ENCODE data around the gene OR2AJ1.
A peak's percentile ranks its signal among the peaks of the same experiment; 100 is the strongest.

The OR2AJ1 gene, protein sequence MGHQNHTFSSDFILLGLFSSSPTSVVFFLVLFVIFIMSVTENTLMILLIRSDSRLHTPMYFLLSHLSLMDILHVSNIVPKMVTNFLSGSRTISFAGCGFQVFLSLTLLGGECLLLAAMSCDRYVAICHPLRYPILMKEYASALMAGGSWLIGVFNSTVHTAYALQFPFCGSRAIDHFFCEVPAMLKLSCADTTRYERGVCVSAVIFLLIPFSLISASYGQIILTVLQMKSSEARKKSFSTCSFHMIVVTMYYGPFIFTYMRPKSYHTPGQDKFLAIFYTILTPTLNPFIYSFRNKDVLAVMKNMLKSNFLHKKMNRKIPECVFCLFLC
- total RNA-seq: 0 reads per million in 4 donors

GRCh38 chr1:247924868-247925267 lies at the start of gene OR2AJ1:
OR2AJ1 (plus strand) TSS chr1:247924889; CDS start chr1:247933769, 8,880 bp downstream.
- no peak for DNase-seq

DNA sequence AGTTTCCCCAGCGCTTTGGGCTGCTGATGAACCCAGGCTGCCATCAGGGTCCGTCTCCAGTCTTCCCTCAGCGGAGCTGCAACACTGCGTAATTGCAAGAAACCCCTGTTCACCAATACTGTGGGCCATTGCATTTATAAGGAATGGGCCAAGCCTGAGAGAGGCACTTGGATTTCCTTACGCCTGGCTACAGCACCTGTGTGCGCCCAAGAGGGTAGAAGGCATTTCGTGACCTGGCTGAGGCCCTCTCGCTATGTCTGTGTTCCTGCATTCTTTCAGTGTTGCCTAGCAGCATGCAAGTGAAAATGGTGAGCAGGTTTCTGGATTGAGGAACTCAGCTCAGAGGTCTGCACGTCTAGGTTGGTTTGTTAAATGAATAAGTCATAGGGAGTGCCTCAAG lies 41.3 kb upstream of the OR2AJ1 start:
- DNase-seq: no peak

GRCh38 chr1:247884797-247885413 lies 39.8 kb upstream of the OR2AJ1 start:
- no peak for DNase-seq

GRCh38 chr1:247895163-247895637 lies 29.5 kb upstream of the OR2AJ1 start, which contains the start of gene OR2W3:
OR2W3 (plus strand) TSS chr1:247895587; CDS start chr1:247895587, 0 bp downstream.
- DNase-seq: no peak

DNA sequence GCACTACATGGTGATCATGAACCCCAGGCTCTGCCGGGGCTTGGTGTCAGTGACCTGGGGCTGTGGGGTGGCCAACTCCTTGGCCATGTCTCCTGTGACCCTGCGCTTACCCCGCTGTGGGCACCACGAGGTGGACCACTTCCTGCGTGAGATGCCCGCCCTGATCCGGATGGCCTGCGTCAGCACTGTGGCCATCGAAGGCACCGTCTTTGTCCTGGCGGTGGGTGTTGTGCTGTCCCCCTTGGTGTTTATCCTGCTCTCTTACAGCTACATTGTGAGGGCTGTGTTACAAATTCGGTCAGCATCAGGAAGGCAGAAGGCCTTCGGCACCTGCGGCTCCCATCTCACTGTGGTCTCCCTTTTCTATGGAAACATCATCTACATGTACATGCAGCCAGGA lies 28.7 kb upstream of the OR2AJ1 start:
- no peak for DNase-seq

- DNase-seq: no peak
Observed at GRCh38 chr1:247904122-247904521, 20.6 kb upstream of the OR2AJ1 start.

DNA sequence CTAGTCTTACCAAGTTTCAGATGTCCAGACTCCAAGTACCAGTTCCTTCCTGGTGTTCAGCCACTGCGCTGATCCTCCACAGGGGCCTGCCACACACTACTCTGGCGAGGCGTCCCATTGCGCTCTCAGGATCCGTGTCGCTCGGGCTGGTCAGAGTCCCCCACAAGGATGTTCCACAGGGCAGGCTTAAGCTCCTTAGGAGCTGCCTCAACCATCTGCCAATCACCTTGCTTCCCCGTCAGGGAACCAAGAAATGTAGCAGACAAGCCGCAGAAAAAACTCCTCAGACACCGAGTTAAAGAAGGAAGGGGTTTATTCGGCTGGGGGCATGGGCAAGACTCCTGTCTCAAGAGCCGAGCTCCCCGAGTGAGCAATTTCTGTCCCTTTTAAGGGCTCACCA lies 19.5 kb upstream of the OR2AJ1 start:
- no peak for DNase-seq

GRCh38 chr1:247905910-247906503 lies 18.7 kb upstream of the OR2AJ1 start:
- DNase-seq: no peak

DNA sequence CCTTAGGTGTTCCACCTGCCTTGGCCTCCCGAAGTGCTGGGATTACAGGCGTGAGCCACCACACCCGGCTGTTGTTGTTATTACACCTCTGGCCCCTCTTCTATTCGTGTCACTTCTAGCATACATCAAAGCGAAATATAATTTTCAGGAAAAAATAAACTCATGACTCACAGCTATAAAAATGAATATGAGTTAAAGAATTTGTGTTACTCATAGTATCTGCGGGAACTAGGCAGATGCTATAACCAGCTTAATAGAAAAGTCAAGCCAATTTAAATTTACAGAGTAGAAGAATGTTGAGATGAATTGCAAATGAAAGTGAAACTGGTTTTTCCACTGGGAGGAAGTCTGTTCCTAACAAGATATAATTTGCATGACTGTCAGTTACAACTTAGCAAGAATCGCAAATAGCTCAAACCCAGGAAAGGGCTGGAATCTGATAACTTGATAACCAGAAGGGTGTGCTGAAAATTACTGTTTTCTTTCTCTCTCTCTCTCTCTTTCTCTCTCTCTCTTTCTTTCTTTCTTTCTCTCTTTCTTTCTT lies 18.1 kb upstream of the OR2AJ1 start:
- DNase-seq: peak in 1 of 5 donors; percentile 10

- no peak for DNase-seq
Observed at GRCh38 chr1:247908766-247909165, 15.9 kb upstream of the OR2AJ1 start.

- no peak for DNase-seq
Observed at GRCh38 chr1:247913786-247914185, 10.9 kb upstream of the OR2AJ1 start.

DNA sequence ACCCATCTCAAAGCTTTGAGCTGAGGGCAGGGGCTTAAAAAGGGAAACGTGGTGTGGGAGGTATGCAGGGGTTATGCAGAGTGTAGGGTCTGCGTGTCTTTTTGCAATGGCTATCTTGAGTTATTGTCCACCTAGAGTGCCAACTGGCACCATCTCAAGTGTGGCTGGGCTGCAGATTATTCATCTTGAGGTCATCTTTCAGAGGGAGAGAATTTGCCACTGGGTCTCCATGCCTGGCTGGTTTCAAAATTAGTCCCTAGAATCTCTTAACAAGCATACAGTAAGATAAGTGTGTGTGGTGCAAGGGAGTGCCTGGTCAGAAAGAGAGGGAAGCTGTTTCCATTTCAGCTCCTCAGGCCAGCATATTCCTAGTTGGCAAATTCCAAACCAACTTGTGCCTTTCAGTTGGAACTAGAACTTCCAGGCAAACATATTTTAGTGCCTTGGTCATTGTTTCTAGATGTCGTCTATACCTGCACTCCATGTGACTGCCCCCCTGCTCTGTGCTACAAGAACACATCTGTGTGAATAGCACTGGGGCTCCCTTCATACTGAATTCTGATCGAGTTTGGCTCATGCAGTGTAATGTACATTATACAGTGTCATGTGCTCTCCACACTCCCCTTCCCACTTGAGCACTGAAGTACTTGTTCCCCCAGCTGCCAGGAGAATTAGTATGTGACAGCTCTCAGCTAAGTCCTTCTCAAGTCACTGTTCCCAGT lies 9.6 kb upstream of the OR2AJ1 start:
- no peak for DNase-seq

- DNase-seq: no peak
Observed at GRCh38 chr1:247919952-247920351, 4.7 kb upstream of the OR2AJ1 start, which contains the start of gene OR2T8. OR2T8 (plus strand) TSS chr1:247920252; CDS start chr1:247921018, 766 bp downstream.

DNA sequence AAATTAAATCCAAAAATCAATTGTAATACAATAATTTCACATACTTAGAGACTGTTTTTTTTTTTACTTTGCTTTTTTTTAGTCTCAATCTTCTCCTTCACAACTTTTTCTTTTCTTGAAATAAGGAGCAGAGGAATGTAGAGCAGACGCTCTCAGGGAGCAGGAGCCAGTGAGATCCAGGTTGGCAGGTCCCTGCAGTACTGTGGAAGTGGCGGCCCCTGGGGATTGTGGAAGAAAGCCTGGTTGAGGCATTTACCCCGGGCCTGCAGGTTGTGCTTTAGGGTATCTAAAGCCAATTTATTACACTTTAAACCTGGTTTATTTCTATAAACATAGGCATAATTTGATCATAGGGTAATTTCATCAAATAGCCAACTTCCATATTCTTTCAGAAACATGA lies 748 bp upstream of the OR2AJ1 start:
- DNase-seq: no peak

DNA sequence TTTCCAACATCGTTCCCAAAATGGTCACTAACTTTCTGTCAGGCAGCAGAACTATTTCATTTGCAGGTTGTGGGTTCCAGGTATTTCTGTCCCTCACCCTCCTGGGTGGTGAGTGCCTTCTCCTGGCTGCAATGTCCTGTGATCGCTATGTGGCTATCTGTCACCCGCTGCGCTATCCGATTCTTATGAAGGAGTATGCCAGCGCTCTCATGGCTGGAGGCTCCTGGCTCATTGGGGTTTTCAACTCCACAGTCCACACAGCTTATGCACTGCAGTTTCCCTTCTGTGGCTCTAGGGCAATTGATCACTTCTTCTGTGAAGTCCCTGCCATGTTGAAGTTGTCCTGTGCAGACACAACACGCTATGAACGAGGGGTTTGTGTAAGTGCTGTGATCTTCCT lies 9.3 kb downstream of the OR2AJ1 start:
- DNase-seq: no peak

- DNase-seq: no peak
Observed at GRCh38 chr1:247935781-247936180, 11.1 kb downstream of the OR2AJ1 start.

DNA sequence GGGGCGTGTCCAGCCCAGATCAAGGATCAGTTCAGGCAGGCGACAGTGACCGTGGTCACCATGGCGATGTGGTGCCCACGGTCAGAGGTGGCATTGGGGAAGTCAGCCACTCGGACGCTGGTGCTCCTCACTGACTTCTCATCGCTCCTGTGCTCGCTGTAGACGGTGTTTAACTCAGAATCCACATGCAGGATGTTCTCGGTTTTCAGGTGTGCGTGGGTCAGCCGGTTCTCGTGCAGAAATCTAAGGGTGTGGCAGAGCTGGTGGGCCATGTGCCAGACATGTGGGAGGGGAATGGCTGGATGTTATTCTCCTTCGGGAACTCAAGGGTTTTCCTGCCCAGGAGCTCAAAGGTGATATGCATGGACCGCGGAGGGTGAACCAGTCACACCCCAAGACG lies 11.7 kb downstream of the OR2AJ1 start:
- no peak for DNase-seq

DNA sequence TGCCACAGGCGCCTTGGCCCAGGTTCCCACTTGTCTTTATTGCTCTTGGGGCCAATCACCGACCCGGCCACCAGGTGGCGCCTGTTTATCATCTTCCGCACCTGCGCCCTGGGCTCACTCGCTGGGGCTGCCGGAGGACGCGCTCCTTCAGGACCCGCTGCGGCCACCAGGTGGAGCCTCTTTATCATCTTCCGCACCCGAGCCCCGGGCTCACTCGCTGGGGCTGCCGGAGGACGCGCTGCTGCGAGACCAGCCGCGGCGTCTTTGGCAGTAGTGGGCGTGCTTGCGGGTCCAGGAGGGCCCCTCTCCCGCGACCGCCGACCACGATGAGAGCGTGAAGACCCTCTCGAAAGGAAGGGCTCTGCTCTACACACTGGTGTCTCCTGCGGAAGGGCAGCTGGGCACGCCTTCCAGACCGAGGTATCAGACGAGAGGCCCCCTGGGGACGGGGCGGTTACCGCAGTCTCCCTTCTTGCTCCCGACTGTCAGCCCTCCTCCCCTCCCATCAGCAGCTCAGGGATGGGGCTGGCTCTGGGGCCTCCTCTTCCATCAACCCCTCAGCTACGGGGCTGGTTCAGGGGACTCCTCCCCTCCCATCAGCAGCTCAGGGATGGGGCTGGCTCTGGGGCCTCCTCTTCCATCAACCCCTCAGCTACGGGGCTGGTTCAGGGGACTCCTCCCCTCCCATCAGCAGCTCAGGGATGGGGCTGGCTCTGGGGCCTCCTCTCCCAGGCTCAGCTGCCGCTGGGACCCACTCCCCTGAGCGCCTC lies 12.5 kb downstream of the OR2AJ1 start:
- peak; percentile 44 to 83 (median 75) for DNase-seq

DNA sequence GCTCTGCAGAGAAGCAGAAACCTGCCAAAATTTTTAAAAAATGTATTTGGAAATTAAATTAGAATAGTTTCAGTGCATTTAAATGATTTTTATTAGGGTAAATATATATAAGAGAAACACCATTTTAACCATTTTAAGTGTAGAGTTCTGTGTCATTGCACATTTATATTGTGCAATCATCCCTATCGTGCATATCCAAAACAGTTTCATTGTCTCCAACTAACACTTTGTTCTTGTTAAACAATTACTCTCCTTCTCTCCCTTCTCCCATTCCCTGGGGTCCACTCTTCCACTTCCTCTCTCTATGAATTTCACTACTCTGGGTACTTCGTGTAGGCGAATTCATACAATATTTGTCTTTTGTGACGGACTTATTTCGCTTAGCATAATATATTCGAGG lies 17.9 kb downstream of the OR2AJ1 start:
- no peak for DNase-seq

DNA sequence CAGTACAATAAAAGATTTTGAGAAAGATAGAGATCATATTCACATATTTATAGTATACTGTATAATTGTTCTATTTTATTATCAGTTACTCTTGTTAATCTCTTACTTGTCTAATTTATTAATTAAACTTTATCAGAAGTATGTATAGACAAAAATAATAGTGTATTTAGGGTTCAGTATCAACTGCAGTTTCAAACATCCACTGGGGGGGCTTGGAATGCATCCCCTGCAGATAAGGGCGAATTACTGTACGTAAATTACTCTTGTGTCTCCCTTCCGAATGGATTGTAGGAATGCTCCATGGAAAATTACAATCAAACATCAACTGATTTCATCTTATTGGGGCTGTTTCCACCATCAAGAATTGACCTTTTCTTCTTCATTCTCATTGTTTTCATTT lies 23.9 kb downstream of the OR2AJ1 start, which contains the start of gene OR2L8:
TSS of gene OR2L8 (plus strand) at position 301 of the 400 bp plus-strand sequence. CDS start at position 301, 0 bp downstream.
- DNase-seq: no peak

DNA sequence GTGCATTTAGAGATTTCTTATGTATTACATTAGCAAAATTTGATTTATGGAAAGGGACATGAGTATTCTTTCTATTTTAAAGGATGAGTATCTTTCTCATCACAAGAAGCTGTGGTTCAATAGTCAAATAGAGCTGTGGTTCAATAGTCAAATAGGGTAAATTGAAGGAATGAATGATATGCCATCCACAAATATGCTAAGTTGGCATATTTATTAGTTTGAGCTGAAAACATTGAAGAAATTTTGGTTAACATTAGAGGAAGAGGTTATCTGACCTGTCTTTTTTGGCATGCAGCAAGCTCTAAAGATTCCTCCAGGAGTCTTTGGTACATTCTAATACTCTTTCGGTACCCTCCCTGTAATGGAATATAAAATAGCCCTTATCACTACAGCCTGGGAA lies 28.7 kb downstream of the OR2AJ1 start:
- DNase-seq: no peak

- no peak for DNase-seq
Observed at GRCh38 chr1:247961791-247962190, 37.1 kb downstream of the OR2AJ1 start.
